HG03135 (cell line): ENCODE data around the gene NHSL1.

Experiments used
- ATAC-seq: cut with Tn5 transposase; IDR thresholded peaks from one replicate; pipeline ENCODE4 v1.9.1; 2021; ENCODE audit warnings: mild to moderate bottlenecking, moderate library complexity; ENCODE audit not compliant: unreplicated experiment

The NHSL1 gene

GRCh38 chr6:138406443-138406842, 92.9 kb downstream of the NHSL1 start:
- ATAC-seq: no peak

- ATAC-seq: no peak
Measured at GRCh38 chr6:138405816-138406413, 93.4 kb downstream of the NHSL1 start.

DNA sequence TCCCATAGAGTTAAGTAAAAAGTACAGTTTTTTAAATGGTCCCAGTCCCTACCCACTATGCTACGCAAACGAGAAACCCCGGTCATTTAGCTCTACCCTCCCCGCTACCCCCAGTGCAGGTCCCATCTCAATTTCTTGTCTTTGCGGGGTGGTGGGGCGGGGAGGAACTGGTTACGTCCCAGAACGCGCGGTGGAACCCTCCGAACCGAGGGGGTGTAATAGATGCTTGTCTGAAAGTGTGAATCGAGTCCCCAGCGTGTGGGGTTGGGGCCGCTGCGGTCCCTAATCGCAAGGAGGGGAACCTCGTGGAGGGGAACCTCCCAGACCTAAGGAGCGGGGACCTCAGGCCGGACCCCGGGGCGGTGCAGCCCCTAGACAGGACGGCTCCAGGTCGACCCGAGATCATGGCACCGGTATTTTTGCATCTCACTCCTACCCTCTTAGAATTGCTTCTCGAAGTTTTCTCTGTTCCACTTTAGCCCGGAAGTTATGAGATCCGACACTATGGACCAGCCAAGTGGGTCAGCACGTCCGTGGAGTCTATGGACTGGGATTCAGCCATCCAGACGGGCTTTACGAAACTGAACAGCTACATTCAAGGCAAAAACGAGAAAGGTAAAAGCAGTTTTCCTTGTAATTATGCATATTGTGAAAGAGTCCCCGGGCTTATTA, 94.5 kb downstream of the NHSL1 start:
- ATAC-seq: no peak

GRCh38 chr6:138403801-138404665, 95.3 kb downstream of the NHSL1 start, which contains the start of gene HEBP2:
Gene HEBP2, plus strand, starts transcription at chr6:138404223. Its CDS starts 273 bp downstream, at chr6:138404496.
- ATAC-seq: peak; percentile 92

DNA sequence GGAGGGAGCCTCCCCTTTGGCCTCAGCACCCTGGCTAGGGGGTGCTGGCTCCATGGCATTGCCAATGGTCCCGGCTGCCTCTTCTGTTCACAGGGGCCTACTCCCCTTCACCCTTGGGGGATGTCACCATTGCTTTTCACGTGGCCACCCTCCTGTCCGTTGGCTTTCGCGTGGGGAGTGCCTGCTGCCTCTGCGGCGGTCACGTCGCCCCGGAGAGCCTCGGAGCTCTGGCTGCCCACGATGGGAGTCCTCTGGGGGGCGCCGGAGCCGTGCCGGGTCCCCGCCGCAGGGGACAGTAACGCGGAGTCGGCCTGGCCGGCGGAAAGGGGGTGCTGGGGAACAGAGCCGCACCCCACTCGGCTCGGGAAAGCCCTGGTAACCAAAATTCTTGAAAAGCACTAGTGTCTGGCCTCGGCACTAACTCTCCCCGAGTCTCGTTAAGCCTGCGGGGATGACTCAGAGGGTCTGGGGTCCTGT, 95.9 kb downstream of the NHSL1 start:
- peak; percentile 13 for ATAC-seq

DNA sequence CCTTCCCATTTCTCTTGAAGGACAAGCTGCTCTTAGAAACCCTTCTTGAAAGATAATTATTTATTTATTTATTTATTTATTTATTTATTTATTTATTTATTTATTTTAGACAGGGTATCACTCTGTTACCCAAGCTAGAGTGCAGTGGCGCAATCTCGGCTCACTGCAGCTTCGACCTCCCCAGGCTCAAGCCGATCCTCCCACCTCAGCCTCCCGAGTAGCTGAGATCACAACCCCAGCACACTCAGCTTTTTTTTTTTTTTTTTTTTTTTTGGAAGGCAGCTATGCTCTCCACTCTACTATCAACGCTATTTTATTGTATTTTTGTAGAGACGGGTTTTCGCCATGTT, 96.5 kb downstream of the NHSL1 start:
- ATAC-seq: no peak

DNA sequence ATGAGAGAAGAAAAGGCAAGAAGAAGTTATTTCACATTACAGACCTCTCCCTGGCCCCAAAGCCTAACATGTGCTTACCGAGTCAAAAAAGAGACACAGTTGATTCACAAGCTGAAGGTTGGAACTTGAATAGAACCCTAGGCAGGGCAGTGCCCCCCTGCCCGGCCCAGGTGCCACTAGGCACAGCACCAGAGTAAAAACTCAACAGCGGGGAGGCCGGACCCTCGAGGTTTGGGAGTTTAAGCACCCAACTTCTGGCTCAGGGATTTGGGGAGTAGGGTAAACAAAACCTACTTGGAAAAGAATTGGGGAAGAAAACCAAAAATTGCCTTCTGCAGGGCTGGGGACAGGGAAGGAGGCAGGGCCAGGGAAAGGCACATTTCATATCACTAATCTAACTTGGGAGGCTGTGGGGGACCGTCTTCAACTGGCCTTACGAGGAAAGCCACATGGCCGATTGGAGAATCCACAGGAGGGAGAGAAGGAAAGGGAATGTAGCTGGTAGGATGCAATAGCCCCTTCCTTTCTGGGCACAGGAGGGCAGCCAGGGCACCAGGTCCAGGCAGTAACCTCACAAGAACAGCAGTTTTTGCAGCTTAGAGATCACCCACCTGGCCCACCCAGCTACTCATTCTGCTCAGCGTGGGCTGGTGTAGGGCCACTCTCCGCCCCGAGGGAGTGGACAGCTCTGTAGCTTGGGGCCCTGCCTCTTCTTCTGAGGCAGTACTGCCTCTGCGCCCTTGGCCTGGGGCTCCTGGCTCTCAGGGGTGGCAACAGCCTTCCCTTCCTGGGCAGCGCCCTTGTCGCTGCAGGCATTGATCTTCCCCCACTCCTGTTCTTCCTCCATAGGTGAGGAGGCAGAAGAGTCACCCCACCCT, 97.1 kb downstream of the NHSL1 start:
- ATAC-seq: no peak

DNA sequence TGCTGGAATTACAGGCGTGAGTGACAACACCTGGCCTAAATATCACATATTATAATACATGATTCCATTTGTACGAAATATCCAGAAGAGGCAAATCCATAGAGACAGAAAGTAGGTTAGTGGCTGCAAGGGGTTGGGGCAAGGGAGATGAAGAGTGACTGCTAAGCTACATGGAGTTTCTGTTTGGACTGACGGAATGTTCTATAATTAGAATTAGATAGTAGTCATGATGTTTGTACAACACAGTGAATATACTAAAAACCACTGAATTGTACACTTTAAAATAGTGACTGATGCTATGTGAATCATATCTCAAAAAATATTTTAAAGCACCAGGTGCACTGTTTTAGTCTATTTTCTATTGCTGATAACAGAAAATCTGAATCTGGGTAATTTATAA, 99.0 kb downstream of the NHSL1 start:
- no peak for ATAC-seq

- no peak for ATAC-seq
Measured at GRCh38 chr6:138397128-138398122, 101.9 kb downstream of the NHSL1 start.

DNA sequence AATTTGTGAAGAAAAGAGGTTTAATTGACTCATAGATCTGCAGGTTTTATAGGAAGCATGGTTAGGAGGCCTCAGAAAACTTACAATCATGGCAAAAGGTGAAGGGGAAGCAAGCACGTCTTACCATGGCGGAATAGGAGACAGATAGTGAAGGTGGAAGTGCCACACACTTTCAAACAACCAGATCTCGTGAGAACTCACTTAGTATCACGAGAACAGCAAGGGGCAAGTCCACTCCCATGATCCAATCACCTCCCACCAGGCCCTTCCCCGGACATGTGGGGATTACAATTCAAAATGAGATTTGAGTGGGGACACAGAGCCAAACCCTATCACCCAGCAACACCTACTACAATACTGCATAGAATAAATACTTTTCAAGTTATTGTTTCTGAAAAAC, 102.6 kb downstream of the NHSL1 start:
- no peak for ATAC-seq

GRCh38 chr6:138393871-138394783, 105.2 kb downstream of the NHSL1 start:
- ATAC-seq: no peak

DNA sequence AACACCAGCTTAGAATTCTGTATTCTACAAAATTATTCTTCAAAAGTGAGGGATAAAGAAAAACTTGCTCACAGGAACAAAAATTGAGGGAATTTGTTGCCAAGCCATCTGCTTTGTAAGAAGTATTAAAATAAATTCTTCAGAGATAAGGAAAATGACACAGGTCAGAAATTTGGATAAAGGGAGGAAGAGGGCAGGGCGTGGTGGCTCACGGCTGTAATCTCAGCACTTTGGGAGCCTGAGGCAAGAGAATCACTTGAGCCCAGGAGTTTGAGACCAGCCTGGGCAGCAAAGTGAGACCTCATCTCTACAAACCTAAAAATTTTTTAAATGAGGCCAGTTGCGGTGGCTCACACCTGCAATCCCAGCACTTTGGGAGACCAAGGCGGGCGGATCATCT, 109.7 kb downstream of the NHSL1 start:
- no peak for ATAC-seq

GRCh38 chr6:138387577-138388368, 111.5 kb downstream of the NHSL1 start:
- ATAC-seq: no peak

- no peak for ATAC-seq
Measured at GRCh38 chr6:138386897-138387296, 112.4 kb downstream of the NHSL1 start.

GRCh38 chr6:138383776-138384175, 115.5 kb downstream of the NHSL1 start:
- no peak for ATAC-seq

- no peak for ATAC-seq
Measured at GRCh38 chr6:138382498-138383265, 116.6 kb downstream of the NHSL1 start.

DNA sequence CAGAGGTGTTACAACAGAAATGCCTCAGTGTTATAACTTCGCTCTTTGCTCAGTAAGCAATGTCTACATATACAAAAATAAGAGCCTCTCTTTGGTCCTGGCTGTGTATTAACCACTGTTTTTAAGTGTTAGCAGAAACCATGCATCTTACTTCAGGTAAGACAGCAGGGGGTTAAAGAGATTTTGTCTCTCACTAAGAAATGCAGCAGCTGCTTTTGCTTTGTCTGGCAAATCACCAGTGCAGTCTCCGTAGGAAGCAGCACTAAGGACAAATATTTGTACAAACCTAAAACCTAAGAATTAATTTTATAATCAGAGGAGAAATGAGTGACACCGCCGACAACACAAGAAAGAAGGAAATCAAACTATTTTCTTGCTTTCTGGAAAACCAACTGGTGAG, 120.8 kb downstream of the NHSL1 start:
- no peak for ATAC-seq
